SK-N-MC (cell line): ENCODE measurements around the gene SLC25A22.
A peak's percentile ranks its signal among the peaks of the same experiment; 100 is the strongest.

ENCODE experiments used
- DNase-seq: peaks from one replicate; pipeline ENCODE4 v3.0.0-alpha.2; 2011; ENCODE audit warnings: low read depth, low spot score
- H3K27ac ChIP-seq: fragments of 200-600 bp; sonication (generic); 2 replicates; pipeline ENCODE4 v1.5.1; 2016; ENCODE audit warnings: mixed run types
- H3K36me3 ChIP-seq: fragments of 200-600 bp; sonication (generic); 2 replicates; pipeline ENCODE4 v1.6.1; 2017; ENCODE audit warnings: antibody characterized with exemption, low read length, mixed read lengths; ENCODE audit not compliant: insufficient read depth
- H3K4me3 ChIP-seq: fragments of 200-600 bp; sonication (generic); 2 replicates; pipeline ENCODE4 v1.5.1; 2016
- H3K9ac ChIP-seq: fragments of 200-600 bp; sonication (generic); 2 replicates; pipeline ENCODE4 v1.8.0; 2017; ENCODE audit warnings: mixed run types, mixed read lengths; ENCODE audit not compliant: insufficient read length
- H3K9me3 ChIP-seq: fragments of 200-600 bp; sonication (generic); 2 replicates; pipeline ENCODE4 v1.6.1; 2017; ENCODE audit warnings: low read depth, mild to moderate bottlenecking, antibody characterized with exemption, low read length, moderate library complexity, mixed read lengths
- EZH2 ChIP-seq: fragments of 200-600 bp; sonication (generic); IDR thresholded peaks from one replicate; pipeline ENCODE4 v1.6.1; 2017; ENCODE audit warnings: antibody characterized with exemption
- FOXP2 ChIP-seq: optimal IDR thresholded peaks from 2 replicates; pipeline ENCODE3; 2011; ENCODE audit warnings: mild to moderate bottlenecking, moderate library complexity; ENCODE audit not compliant: insufficient read depth; ENCODE audit errors: extremely low read length, control extremely low read depth
- POLR2AphosphoS5 ChIP-seq: IDR thresholded peaks from 2 replicates; pipeline ENCODE4 v1.6.1; 2012; ENCODE audit warnings: mild to moderate bottlenecking, low read depth, low read length, borderline replicate concordance

SLC25A22 gene

GRCh38 chr11:782264-783174, 15.6 kb downstream of the SLC25A22 start:
- no peaks in the 10 kb centered on the region for H3K9me3 ChIP-seq
- no peak overlapping the region for H3K9ac ChIP-seq
- DNase-seq, result no peak
- H3K36me3 ChIP-seq, result no peaks in the 10 kb centered on the region
- no peak for TF ChIP-seq FOXP2
- peak; percentile 44; the same call in 1 of the 2 replicates for TF ChIP-seq POLR2AphosphoS5
- H3K4me3 ChIP-seq, result no peak overlapping the region
- no peak overlapping the region for H3K27ac ChIP-seq

DNA sequence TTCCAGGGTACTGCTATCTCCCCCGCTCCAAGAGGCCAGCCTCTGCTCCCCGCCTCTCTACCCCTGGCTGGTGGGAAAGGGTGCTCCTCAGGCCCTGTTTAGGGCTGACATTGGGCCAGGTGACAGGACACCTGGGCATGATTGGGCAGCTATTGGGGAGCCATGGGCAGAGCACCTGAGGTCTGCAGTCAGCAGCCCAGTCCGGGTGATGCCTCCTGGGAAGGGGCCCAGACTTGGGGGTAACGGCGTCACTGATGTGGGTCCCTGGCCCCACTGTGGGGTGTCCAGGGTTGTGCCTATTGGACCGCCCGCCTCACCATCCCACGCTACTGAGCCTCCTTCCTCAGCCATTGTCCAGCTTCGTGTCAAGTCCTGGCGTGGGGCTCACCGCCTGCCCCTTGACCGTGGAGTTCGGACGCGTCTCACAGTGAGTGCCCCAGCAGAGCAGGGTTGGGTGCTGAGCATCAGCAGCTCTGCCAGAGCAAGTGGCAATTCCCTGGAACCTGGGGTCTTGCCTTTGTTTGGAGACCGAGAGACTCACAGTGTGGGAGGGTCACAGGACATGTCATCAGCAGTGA, 18.0 kb downstream of the SLC25A22 start:
- H3K9me3 ChIP-seq, result no peaks in the 10 kb centered on the region
- H3K9ac ChIP-seq, result no peak overlapping the region
- H3K27ac ChIP-seq, result no peak overlapping the region

DNA sequence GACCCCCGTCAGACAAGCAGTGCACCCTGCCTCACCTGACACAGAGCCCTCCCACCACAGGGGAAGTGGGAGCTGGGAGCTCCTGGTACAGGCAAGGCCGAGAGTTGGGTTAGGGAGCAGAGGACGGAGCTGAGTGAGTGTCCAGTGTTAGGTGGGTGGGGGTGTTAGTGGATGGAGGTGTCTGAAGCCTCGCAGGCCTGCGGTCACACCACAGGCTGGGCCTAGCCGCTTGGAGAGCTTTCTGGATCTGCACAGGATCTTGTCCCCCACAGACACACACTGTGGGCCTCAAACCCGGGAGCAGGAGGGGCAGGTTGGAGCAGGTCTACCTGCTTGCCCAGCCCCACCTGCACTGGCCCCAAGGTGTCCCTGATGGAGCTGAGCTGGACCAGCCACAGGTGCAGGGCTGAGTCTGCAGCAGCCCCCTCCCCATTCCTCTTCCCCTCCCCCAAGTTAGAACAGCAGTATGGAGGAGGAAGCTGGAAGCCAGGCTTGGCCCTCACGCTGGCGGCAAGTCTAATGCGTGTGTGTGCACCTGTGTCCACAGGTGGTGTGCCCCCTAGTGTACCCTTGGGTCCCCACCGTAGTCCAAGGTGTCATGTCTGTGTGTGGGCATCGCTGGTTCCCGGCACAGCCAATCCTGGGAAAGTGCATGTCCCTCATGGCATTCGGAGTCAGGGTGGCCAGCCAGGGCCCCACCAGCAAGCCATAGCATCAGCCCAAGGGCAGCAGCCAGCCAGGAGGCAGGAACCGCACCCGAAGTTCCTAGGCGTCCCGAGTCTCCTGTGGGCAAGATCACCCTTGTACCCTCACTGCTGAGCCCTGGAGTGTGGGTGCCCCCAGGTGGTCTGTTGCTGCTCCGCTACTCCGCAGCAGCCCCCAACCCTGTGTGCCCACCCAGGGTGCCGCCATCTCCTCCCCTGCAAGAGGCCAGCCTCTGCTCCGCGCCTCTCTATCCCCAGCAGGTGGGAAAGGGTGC, 18.8 kb downstream of the SLC25A22 start:
- DNase-seq, result no peak
- Histone ChIP-seq H3K36me3 (peaks cover 5% of the 10 kb centered on the region; the same call in 1 of the 2 replicates), H3K4me3 (no peak overlapping the region), H3K27ac (no peak overlapping the region), H3K9ac (no peak overlapping the region), H3K9me3 (no peaks in the 10 kb centered on the region)
- no peak for TF ChIP-seq EZH2
- TF ChIP-seq POLR2AphosphoS5, result no peak
- no peak for TF ChIP-seq FOXP2

More for the DNA sequence above, 18.0 kb downstream of the SLC25A22 start:
- TF ChIP-seq EZH2 (no peak), POLR2AphosphoS5 (no peak), FOXP2 (no peak)
- peaks cover 2% of the 10 kb centered on the region; the same call in 1 of the 2 replicates for H3K36me3 ChIP-seq
- DNase-seq, result no peak
- H3K4me3 ChIP-seq, result no peak overlapping the region

DNA sequence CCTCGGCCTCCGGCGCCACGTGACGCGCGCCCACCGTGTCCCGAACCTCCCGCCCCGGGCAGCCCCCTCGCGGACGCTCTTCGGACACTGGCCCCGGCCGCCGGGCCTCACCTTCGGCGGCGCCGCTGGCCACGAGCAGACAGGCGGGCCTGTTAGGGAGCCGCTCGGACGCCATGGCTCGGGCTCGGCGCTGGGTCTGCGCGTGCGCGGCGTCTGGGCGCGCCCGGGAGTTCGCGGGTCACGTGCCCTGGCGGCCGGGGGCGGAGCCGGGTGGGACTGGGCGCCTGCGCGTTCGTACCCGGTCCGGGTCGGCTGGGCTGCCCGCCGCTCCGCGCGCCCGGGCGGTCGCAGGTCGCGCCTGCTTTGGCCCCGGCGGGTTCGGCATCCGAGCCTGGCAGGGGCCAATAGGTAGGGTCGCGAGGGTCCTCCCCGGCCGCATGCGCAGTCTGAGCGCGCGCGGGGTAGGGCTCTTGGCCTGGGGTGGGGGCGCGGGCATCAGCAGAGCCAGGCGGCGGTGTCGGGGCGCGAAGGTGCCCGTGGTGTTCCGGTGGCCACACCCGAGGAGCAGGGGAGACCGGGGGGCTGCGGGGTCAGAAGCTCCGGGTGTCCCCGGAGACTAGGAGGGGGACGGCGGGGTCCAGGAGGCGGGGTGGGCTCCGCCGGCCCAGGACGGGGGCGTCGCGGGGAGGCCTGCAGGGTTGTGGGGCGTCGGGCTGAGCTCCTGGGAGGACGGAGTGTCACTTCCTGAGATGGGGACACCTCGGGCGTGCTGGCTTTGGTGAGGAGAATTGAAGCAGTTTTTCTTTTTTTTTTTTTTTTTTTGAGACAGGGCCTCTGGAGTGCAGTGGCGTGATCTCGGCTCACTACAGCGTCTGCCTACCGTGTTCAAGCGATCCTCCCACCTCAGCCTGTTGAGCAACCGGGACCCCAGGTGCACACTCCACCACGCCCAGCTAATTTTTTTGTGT, 20.5 kb downstream of the SLC25A22 start, which contains the start of gene GATD1:
Gene GATD1 (minus strand): TSS at position 200 of the 968 bp plus-strand sequence. CDS start 25 bp downstream, at position 175.
- Histone ChIP-seq H3K36me3 (peaks cover 18% of the 10 kb centered on the region; the same call in 1 of the 2 replicates), H3K27ac (peak within 1 kb of the TSS; percentile 70; the same call in 1 of the 2 replicates), H3K9me3 (no peaks in the 10 kb centered on the region), H3K9ac (peak within 1 kb of the TSS; percentile 93), H3K4me3 (peak within 1 kb of the TSS; percentile 94)
- peak; percentile 11 for TF ChIP-seq FOXP2
- TF ChIP-seq POLR2AphosphoS5, result peak; percentile 84
- no peak for TF ChIP-seq EZH2
- DNase-seq, result no peak

- Histone ChIP-seq H3K4me3 (peak overlapping the region; percentile 94), H3K36me3 (peaks cover 20% of the 10 kb centered on the region; the same call in 1 of the 2 replicates), H3K27ac (peak overlapping the region; percentile 70; the same call in 1 of the 2 replicates), H3K9me3 (no peaks in the 10 kb centered on the region), H3K9ac (peak overlapping the region; percentile 93)
- no peak for TF ChIP-seq EZH2
- no peak for TF ChIP-seq FOXP2
- peak; percentile 46; the same call in 1 of the 2 replicates for TF ChIP-seq POLR2AphosphoS5
- DNase-seq, result no peak
Measured at GRCh38 chr11:776561-777287, 21.4 kb downstream of the SLC25A22 start.

DNA sequence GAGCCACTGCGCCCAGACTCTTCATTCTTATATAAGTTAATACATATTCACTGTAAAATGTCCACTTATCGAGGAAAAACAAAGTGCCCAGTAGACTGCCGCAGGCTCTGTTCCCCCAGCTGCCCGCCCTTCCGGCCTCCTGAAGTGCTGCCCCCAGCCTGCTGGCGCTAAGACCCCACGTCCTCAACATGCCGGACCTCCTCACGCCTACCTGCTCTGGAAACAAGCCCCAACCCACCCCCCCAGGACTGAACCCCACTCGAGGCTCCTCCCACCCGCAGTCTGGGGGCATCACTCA, 21.9 kb downstream of the SLC25A22 start:
- Histone ChIP-seq H3K36me3 (peaks cover 26% of the 10 kb centered on the region; the same call in 1 of the 2 replicates), H3K9ac (peak overlapping the region; percentile 91), H3K9me3 (no peaks in the 10 kb centered on the region), H3K4me3 (peak overlapping the region; percentile 94), H3K27ac (no peak overlapping the region)
- DNase-seq, result no peak
- TF ChIP-seq EZH2, result no peak
- no peak for TF ChIP-seq FOXP2
- TF ChIP-seq POLR2AphosphoS5, result no peak
